Keratinocyte (primary cell): ENCODE data around the gene RPA1.
"Not testable (repeated sequence)": the region's sequence is repeated elsewhere in the genome, so short reads cannot be mapped to it uniquely, and the experiment has no call there.

ENCODE experiments used
- CTCF ChIP-seq, 3 experiments: IDR thresholded peaks in 1 of 3; conservative IDR thresholded peaks in 1 of 3; optimal IDR thresholded peaks in 1 of 3; 2 replicates in 2 of 3; 3 replicates in 1 of 3; pipeline versions ENCODE3 to v1.5.1; 2011; ENCODE audit warnings: low read length in 3 of 3, mild to moderate bottlenecking in 3 of 3, moderate library complexity in 2 of 3, control low read depth in 1 of 3, inconsistent platforms in 1 of 3; ENCODE audit not compliant: insufficient read depth in 2 of 3; ENCODE audit errors: extremely low read depth in 1 of 3
- EZH2 ChIP-seq: IDR thresholded peaks from one replicate; pipeline ENCODE4 v1.6.1; 2012; ENCODE audit warnings: inconsistent platforms, mild to moderate bottlenecking, low read length, moderate library complexity

- not testable (repeated sequence) for TF ChIP-seq CTCF (optimal IDR thresholded peaks at IDR 0.05 in 1 of 3, IDR thresholded peaks at IDR 0.05 in 1 of 3, conservative IDR thresholded peaks at IDR 0.05 in 1 of 3; ENCODE audit: extremely low read depth in 1 of 3, insufficient read depth in 2 of 3, low read length in 3 of 3); EZH2
Observed at GRCh38 chr17:1856462-1856861, 26.7 kb downstream of the RPA1 start.
